ENCODE results near the gene WDR54. TPM values are rescaled to one million over a fixed set of nuclear protein-coding genes. Genes with fewer than 3 reads are reported as not detected.

WDR54 gene
- polyA plus RNA-seq, 2 of the 4 experiments (the other 2 are of a cell fraction): 47.4 to 62.5 TPM

- no peaks in the 10 kb centered on the region for H3K9me3 ChIP-seq
- POLR2A ChIA-PET: no interaction called here
- no peak overlapping the region for H3K4me2 ChIP-seq
- H3K4me1 ChIP-seq: peaks cover 6% of the 10 kb centered on the region; the same call in 1 of the 3 replicates
- no peak overlapping the region for H3K27ac ChIP-seq
- DNase-seq (ENCODE audit: low read depth in 1 of 2, low spot score in 1 of 2) (no peak), FAIRE-seq (no peak), ATAC-seq (no peak)
- H3K4me3 ChIP-seq: no peak overlapping the region
- WGBS (ENCODE audit: missing lambda C conversion rate): 85% methylated on average over 9 of the region's 9 CpGs
- no peak for TF ChIP-seq POLR2AphosphoS2 (conservative IDR thresholded peaks at IDR 0.05; ENCODE audit: low read length)
- TF ChIP-seq POLR2A (IDR thresholded peaks at IDR 0.05; ENCODE audit: low read length): no peak
- no peak for TF ChIP-seq ZNF302 (CRISPR knock-in tag; IDR thresholded peaks at IDR 0.05)
- TF ChIP-seq, protein P1, sequence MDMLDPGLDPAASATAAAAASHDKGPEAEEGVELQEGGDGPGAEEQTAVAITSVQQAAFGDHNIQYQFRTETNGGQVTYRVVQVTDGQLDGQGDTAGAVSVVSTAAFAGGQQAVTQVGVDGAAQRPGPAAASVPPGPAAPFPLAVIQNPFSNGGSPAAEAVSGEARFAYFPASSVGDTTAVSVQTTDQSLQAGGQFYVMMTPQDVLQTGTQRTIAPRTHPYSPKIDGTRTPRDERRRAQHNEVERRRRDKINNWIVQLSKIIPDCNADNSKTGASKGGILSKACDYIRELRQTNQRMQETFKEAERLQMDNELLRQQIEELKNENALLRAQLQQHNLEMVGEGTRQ (IDR thresholded peaks at IDR 0.05): no peak
- no peak for TF ChIP-seq BHLHE40 (IDR thresholded peaks at IDR 0.05; ENCODE audit: low read depth, low read length)
- no peak for TF ChIP-seq ATOH8 (CRISPR knock-in tag; IDR thresholded peaks at IDR 0.05; ENCODE audit: low read depth)
- no peak for TF ChIP-seq HOXB13 (CRISPR knock-in tag; IDR thresholded peaks at IDR 0.05; ENCODE audit: low read depth)
- TF ChIP-seq HOXA7 (CRISPR knock-in tag; IDR thresholded peaks at IDR 0.05): no peak
- TF ChIP-seq KDM1A (IDR thresholded peaks at IDR 0.05; ENCODE audit: low read depth): no peak
- no peak for TF ChIP-seq JUN (IDR thresholded peaks at IDR 0.05)
- TF ChIP-seq RARB (CRISPR knock-in tag; IDR thresholded peaks at IDR 0.05): no peak
- no peak for TF ChIP-seq ZC3H11A (IDR thresholded peaks at IDR 0.05)
- TF ChIP-seq NPAS2 (CRISPR knock-in tag; IDR thresholded peaks at IDR 0.05; ENCODE audit: borderline replicate concordance): no peak
- TF ChIP-seq EP300 (IDR thresholded peaks at IDR 0.05): no peak
- no peak for TF ChIP-seq CHD2 (IDR thresholded peaks at IDR 0.05; ENCODE audit: low read length, partially characterized antibody)
- TF ChIP-seq NR3C1 (IDR thresholded peaks at IDR 0.05): no peak
- TF ChIP-seq CBX8 (IDR thresholded peaks at IDR 0.05): no peak
- no peak for TF ChIP-seq NFE2L2 (conservative IDR thresholded peaks at IDR 0.05; ENCODE audit: low read length)
- no peak for TF ChIP-seq FOXS1 (CRISPR knock-in tag; IDR thresholded peaks at IDR 0.05)
- CTCF ChIA-PET: interaction anchor here (1.0 to 2.1 kb wide), 2 partner anchors 17 to 32 kb away, joined by 4 to 6 read pairs; no protein-coding TSS in a partner anchor
Observed at GRCh38 chr2:74423231-74424095, 1.9 kb downstream of the WDR54 start.

- Histone ChIP-seq H3K4me2 (no peak overlapping the region), H3K27ac (no peak overlapping the region), H3K9me3 (no peaks in the 10 kb centered on the region), H3K4me1 (peaks cover 6% of the 10 kb centered on the region; the same call in 1 of the 3 replicates), H3K4me3 (no peak overlapping the region)
- FAIRE-seq (no peak), ATAC-seq (no peak), DNase-seq (ENCODE audit: low read depth in 1 of 2, low spot score in 1 of 2) (no peak)
- WGBS (ENCODE audit: missing lambda C conversion rate): 88% methylated on average over 5 of the region's 5 CpGs
- TF ChIP-seq SREBF2 (IDR thresholded peaks at IDR 0.05) (no peak), MYC (IDR thresholded peaks at IDR 0.05; ENCODE audit: borderline replicate concordance, low read length) (no peak), FOXS1 (CRISPR knock-in tag; IDR thresholded peaks at IDR 0.05) (no peak), MAZ (IDR thresholded peaks at IDR 0.05; ENCODE audit: borderline replicate concordance, low read depth, low read length) (no peak), KDM1A (IDR thresholded peaks at IDR 0.05; ENCODE audit: low read depth) (no peak), ZSCAN20 (CRISPR knock-in tag; IDR thresholded peaks at IDR 0.05) (no peak), HEYL (CRISPR knock-in tag; IDR thresholded peaks at IDR 0.05) (no peak), ELK1 (IDR thresholded peaks at IDR 0.05; ENCODE audit: low read depth, low read length) (no peak), CBX8 (IDR thresholded peaks at IDR 0.05) (no peak), ZFP36 (IDR thresholded peaks at IDR 0.05; ENCODE audit: borderline replicate concordance, partially characterized antibody) (no peak), RCOR1 (IDR thresholded peaks at IDR 0.05; ENCODE audit: low read depth, low read length) (no peak), EHMT2 (IDR thresholded peaks at IDR 0.05; ENCODE audit: low read depth) (no peak), PHF8 (IDR thresholded peaks at IDR 0.05; ENCODE audit: borderline replicate concordance, low read depth) (no peak), NPAS2 (CRISPR knock-in tag; IDR thresholded peaks at IDR 0.05; ENCODE audit: borderline replicate concordance) (no peak), TFCP2L1 (CRISPR knock-in tag; IDR thresholded peaks at IDR 0.05) (no peak), HES2 (IDR thresholded peaks at IDR 0.05) (no peak), GATA3 (IDR thresholded peaks at IDR 0.05; ENCODE audit: borderline replicate concordance) (no peak), JUNB (IDR thresholded peaks at IDR 0.05) (no peak)
- POLR2A ChIA-PET: no interaction called here
- CTCF ChIA-PET: interaction anchor here (1.6 to 2.1 kb wide), 2 partner anchors 16 to 32 kb away, joined by 6 read pairs; no protein-coding TSS in a partner anchor
Observed at GRCh38 chr2:74424139-74424992, 2.8 kb downstream of the WDR54 start.

All from A549 (cell line).